Right renal cortex interstitium (tissue), 3 donors: ENCODE data around the gene BORCS8. TPM values are rescaled to one million over a fixed set of nuclear protein-coding genes. Genes with fewer than 3 reads are reported as not detected.
A peak's percentile ranks its signal among the peaks of the same experiment; 100 is the strongest.
"Not testable (repeated sequence)": the region's sequence is repeated elsewhere in the genome, so short reads cannot be mapped to it uniquely, and the experiment has no call there.

ENCODE experiments used
- DNase-seq, 3 donors: peaks; one replicate each; pipeline ENCODE4 v3.0.0-alpha.2; 2013; ENCODE audit warnings: low read depth in 3 of 3, low spot score in 2 of 3
- polyA plus RNA-seq, 3 donors: library from polyadenylated mRNA; unstranded; fragments of 120-200 nt; gene quantifications; one replicate each; pipeline ENCODE4 v1.2.1, GENCODE V29; 2013; ENCODE audit not compliant: insufficient read length in 3 of 3

BORCS8 gene
- polyA plus RNA-seq, 3 donors = 13.1 to 14.9 (median 13.2) TPM

DNA sequence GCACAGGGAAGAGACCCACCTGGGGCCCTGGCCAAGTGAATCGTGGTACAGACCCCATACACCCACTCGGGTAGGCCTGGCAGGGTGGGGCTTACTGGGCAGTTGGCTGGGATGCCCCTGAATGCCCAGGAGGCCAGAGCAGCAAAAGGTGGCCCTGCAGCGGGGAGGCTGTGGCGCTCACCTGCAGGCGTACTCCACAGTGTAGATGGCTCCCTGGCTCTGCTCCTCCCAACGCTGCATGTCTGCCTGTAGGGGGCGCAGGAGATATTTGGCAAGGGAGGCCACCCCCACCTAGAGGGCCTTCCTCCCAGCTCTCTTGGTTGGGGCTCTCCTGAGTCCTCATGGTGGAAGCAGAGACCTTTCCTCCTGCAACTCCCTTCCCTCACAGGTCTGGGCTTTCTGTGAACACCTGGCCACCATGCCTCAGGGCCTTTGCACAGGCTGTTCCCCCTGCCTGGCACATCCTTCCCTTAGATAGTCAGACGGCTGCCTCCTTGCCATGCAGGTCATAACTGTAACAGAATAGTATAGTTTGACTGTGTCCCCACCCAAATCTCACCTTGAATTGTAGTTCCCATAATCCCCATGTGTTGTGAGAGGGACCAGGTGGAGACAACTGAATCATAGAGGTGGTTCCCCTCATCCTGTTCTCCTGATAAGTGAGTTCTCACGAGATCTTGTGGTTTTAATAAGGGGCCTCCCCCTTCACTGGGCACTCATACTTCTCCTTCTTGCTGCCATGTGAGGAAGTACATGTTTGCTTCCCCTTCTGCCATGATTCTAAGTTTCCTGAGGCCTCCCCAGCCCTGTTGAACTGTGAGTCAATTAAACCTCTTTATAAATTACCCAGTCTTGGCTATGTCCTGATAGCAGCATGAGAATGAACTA lies 5.9 kb downstream of the BORCS8 start:
- DNase-seq = no peak

DNA sequence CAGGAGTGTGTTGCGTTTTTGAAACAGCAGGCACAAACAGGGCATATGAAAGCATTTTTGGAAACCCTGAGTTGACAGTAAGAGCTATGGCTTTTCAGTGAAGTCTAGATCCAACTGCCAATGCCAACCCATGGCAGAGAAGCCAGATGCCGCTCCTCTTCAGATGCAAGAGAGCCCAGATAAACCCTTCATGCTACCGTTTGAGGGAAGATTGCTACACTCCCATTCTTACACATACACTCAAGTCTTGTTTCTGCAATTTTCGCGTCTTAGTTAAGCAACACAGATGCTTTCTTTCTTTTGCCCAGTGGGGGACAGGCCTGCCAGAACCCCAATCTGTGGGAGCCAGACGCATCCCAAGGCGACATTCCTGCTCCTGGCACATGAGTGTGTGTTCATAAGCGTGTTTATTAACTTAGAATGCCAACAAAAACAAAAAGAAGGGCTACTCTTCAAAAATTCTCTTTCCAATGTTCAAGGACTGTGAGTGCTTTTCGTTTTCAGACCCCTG lies 10.4 kb downstream of the BORCS8 start:
- no peak for DNase-seq

DNA sequence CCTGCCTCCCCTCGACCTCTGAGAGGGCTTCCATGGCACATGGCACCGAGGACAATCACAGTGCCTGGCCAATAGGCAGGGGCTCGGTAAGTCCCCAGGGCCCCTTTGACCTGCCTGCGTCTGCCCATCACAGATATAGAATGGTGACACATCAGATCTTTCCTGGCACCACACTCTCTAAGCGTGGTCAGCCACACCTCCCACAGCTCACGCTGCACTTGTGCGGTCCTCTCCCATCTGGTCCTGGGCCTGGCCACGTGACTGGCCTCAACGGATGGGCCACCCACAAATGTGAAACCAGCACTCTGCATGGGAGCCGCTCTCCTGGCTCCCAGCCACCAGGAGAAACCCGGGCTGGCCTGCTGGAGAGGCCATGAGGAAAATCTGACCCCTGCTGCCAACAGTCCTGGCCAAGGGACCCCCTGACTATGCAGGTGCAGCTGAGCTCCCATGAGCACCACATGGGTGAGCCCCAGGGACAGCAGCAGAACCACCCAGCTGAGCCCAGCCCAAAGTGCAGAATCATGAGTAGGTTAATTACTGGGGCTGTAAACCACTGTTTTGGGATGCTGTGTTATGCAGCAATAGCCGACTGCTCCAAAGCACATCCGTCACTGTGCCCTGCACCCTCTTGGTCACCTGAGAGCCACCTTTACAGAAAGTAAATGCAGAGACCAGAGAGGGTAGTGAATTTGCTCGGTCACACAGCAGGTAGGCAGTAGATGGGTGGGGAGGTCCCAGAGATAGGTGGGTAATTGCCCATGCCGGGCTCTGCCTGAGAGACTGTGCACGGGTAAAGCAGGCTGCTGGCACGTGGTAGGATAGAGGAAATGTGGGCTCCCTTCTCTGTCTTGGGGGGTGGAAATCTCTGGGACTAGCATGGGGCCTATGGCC lies 12.2 kb downstream of the BORCS8 start:
- no peak for DNase-seq

DNA sequence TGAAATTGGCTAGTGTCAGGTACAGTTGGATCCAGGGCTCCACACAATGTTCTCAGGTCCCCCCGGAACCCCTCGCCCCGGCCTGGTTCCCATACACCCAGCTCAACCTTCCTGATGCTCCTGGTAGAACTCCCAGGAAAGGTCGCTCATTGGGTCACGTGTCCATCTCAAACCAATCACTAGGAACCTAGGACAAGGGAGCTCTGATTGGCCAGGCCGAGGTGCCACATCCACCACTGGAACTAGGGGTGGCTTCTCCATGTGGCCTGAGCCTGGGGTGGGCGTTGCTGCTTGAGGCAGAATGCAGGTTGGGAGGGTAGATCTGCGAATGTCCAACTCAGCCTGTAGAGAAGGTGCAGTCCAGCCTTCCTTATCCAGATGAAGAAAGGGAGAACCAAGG lies 15.0 kb downstream of the BORCS8 start:
- DNase-seq = no peak

DNA sequence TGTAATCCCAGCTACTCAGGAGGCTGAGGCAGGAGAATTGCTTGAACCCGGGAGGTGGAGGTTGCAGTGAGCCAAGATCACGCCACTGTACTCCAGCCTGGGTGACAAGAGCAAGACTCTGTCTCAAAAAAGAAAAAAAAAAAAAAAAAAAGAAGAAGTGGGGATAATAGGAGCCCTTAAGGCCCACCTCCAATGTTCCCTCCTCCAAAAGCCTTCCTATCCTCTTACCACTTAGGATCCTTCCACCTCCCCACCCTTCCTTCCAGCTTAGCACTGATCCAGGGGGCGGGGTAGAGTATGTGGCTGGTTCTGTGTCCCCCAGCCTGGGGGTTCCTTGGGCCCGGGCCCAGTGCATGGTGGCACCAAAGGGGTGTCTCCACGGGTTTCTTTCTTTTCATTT lies 18.7 kb downstream of the BORCS8 start:
- not testable (repeated sequence) for DNase-seq

DNA sequence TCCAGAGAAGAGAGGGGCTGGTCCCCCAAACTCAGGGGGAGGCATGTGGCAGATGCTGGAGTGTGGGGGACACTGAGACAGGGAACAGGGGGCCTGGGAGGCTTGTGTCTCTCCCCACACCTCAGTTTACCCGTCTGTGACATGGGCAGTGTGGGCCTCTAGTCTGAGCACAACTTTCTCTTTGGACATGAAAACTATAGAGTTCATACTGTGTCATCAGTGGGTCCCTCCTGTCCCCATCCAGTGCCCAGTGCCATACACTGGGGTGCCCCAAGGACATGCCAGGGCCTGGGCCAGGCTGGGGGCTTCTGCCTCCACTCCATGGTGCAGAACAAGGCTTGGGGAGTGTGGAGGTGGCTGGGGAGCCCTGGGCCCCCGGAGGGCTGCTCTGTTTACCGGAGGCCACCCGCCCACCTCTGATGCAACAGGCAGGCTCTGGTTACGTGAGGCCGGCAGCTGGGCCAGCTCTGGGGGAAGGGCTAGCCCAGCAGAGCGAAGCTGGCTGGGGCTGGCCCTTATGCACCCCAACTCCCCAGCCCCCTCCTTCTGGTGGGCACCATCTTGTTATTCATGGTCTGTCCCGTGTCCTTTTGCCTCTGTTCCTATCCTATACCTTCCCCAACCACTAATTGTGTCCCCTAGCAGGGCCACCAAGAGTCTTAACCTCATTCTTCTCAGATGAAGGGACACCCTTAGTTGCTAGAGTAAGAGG lies 20.0 kb downstream of the BORCS8 start:
- no peak for DNase-seq

DNA sequence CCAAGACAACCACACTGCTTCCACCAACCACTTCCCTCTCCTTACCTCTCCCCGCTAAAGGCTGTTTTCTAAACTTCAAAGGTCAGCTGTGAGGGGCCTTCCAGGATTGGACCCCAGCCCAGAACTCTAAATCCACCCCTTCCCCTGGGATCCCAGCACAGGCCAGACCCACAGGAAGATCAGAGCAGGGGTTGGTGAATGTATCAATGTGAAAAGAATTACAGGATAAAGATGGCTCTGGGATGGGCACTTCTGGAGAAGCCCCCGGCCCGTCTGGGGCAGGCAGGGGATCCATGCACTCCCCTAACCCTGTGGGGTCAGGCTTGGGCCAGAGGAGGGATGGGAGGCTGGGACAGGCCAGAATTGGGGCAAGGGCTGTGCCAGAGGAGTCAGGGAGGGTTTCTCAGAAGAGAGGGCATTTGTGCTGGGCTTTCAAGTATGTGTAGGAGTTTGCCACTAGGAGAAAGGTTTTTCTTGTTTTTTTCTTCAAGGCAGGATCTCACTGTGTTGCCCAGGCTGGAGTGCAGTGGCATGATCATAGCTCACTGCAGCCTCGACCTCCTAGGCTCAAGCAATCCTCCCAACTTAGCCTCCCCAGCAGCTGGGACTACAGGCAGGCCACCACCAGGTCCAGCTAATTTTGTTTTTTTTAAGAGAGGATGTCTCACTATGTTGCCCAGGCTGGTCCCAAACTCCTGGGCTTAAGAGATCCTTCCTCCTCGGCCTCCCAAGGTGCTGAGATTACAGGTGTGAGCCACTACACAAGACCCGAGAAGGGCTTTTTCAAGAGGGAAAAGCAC lies 20.9 kb downstream of the BORCS8 start:
- DNase-seq = no peak

DNA sequence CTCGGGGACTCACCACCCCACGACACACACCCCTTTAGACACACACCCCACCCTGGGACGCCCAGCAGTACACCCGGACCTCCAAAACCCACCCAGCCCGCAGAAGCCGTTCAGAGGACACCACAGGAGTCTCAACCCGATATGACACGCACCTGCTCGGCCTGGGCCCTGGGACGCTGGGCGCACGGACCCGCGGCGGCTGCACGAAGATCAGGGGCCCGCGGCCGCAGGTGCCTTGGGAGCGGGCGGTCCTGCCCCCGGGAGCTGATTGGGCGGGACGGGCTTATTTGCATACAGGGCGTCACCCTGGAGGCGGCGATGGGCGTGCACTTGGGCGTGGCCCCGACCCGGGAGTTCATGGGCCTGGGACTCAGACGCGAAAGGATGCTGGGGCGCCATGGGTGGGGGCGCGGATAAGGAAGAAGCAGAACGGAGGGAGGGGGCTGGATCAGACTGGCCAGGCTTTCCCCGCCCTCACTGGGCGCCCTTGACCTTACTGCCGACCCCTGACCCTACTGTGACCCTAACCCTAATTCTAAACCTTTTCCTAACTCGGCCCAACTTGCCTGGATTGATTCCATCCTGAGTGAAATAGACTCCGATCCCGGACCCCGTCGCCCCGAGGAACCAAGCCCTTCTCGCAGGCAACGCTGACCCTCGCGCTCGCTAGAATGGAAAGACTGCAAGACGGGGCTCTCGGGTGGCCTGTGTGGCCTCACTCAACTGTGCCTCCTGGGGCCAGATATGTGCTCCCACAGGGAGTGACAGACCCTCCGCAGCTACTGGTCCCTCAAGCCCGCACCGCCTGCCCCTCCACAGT lies 21.7 kb downstream of the BORCS8 start, which contains the start of gene MEF2B:
Gene MEF2B, minus strand, starts transcription at position 211 of the 820 bp plus-strand sequence. CDS start 19,528 bp downstream, outside the sequence.
- DNase-seq = peak in 2 of 3 donors; percentile 29 to 40

DNA sequence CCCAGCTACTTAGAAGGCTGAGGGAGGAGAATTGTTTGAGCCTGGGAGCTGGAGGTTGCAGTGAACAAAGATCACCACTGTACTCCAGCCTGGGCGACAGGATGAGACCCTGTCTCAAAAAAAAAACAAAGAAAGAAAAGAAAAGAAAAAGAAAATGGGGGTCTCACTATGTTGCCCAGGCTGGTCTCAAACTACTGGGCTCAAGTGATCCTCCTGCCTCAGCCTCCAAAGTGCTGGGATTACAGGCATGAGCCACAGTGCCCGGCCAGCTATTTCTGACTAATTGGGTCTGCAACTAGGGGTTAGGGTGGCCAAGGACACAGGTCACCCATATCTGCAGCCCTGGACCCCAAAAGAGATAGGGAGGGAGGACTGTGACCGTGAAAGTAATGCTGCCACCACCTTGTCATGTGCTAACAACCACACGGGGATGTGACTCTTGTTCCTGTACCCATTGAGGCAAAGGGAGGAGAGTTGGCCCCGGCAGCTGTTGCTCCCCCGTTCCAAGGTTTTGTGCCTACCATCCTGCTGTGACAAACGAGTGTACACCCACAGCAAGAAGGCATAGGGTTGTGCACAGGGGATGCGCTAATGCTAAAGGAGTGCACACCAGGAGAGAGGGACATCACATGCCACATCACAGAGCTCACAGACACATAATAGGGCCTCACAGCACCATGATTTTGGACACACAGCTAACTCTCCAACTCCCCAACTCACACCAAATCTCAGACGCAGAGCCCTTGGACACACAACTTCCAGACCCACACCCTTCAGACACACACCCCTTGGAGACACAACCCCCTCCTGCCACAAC lies 22.5 kb downstream of the BORCS8 start:
- DNase-seq = no peak

DNA sequence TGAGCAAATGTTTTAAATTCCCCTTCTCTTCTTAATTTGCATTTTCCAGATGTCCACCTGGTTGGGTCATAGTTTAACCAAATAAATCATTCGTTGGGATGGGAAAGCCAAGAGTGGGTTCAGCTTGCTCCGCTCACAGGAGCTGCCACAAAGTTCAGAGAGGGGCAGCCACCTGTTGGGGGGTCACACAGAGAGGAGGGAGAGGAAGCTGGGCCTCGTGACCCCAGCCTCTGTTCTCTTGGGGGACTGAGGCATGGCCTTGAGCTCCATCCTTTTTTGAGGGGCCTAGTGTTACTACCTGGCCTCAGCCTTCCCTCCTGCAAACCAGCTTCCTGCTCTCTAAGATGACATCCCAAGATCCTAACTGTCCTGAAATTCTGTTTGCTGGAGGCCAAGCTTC lies 24.3 kb downstream of the BORCS8 start:
- DNase-seq = no peak

DNA sequence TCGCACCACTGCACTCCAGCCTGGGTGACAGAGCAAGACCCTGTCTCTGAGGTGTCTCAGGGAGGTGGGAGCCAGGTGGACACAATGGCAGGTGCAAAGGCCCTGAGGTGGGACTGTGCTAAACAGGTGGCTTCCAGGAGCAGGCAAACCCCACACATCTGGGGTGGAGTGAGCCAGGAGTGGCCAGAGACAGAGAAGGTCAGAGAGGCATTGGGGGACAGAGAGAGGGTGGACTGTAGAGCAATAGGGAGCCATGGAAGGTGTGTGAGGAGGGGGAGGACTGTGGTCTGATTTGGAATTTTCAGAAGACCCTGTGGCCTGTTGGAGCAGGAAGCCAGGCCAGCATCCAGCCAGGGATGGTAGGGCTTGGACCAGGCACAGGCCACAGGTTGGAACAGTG lies 26.6 kb downstream of the BORCS8 start:
- DNase-seq = no peak

DNA sequence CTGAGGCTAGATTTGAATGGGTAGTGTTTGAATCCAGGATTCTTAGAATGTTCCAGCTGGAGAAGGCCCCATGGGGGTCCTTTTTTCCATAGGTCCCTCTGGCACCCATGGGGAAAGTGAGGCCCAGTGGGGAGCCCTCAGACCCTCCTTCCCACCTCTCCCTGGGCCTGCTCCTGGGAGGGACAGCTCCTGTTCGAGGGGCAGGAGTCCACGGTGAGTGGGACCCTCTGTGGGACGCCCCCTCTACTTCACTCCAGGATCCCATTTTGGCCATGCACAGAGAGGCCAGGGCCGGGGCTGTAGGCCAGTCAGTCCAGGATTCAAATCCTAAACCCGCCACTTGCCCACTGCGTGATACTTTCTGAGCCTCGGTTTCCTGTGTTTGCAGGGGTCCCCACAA lies 29.5 kb downstream of the BORCS8 start:
- DNase-seq = no peak

DNA sequence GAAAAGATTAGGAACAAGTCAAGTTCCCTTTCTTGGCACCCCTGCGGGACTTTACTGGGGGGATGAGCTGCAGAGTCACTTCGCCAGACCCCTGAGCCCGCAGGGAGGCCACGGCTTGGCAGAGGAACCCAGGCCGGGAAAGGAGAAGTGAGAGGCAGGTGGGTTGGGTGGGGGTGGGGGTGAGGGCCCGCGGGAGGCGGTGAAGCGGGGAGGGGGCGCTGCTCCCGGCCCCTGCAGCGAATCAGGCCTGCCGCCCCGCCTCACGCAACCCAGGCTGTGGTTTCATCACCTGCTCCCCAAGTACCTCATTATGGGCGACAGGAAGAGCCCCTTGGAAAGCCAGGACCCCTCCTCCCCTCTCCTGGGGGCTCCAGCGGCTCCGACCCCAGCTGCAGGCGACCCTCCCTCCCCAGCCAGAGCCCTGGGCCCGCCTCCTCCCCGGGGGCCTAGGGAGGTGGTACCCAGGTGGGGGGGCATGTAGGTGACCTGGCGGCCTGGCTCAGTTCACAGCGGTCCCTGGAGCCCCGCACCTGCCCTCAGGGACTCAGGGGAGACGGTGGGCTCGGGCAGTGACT lies 31.4 kb downstream of the BORCS8 start:
- no peak for DNase-seq

DNA sequence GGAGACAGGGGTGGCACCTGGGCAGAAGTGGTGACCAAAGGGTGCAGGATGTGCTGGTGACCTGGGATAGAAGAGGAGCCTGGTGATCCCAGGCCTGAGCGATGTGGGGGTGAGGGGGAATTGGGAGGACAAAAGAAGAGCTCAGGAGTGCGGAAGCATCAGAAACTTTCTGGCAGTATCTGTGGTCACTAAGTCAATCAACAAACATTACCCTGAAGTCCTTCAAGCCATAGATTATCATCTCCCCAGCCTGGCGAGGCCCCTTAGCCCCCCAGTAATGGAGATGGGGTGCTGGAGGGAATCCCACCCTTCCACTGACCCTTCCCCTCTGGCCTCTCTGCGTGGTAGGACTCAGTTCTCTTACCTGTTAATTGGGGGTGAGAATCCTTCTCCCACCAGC lies 32.4 kb downstream of the BORCS8 start:
- DNase-seq = no peak

DNA sequence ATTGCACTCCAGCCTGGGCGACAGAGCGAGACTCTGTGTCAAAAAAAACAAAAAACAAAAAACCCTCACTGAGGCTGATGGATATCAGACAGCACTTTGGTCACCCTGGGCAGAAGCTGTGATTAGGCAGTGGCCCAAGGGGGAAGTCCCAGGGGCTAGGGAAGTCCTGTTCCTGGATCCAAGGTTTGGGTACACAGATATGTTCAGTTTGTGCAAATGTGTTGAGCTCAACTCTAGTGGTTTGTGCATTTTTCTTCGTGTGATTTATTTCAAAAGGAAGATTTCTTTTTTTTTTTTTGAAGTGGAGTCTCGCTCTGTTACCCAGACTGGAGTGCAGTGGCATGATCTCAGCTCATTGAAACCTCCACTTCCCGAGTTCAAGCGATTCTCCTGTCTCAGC lies 34.1 kb downstream of the BORCS8 start:
- DNase-seq = no peak

DNA sequence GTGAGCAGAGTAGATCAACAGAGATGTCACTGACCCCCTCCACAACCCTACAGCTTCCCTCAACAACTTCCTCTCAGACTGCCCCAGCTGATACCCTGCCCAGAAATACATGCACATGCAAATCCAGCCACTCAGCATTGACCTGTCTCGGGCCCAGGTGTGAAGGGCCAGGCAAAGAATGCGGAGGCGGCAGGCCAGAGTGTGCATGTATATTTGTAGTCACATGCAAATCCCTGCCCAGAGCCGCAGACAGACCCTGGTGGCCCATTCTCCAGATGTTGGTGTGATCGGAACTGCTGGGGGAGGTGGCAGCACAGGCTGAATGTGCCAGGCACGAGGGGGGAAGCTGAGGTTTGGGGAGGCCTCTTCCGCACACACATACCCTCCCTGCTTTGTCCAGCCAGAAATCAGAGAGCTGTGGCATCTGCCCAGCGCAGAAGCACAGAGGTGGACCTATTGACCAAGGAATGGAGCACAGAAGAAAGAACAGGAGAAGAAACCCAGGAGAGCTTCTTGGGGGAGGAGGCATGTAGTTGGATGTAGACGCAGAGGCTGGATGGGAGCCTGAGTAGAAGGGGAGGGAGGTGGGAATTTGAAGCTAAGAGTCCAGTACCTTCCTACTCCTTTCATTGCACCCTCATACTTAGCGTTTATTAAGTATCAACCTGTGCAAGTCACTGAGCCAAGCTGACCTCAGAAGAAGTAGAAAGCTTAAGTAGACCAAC lies 36.3 kb downstream of the BORCS8 start:
- no peak for DNase-seq
